K562 (cell line): ENCODE results near the gene ANKRD7. TPM values are rescaled to one million over a fixed set of nuclear protein-coding genes. Genes with fewer than 3 reads are reported as not detected.

Source experiments
- ATAC-seq: fragments of 200-7000 bp; cut with Tn5 transposase; 3 replicates; pipeline ENCODE4 v1.9.1; 2020; ENCODE audit warnings: moderate library complexity
- BruUV-seq: library from RNA; stranded (reverse); fragments of 400-500 nt; replicated peaks from 2 replicates; lab custom pipeline; 2021; lab: Mats Ljungman, UMichigan
- CTCF ChIA-PET: fragments of 300-600 bp; formaldehyde crosslinking; extraction: SDS; loops from one replicate; lab custom pipeline; 2021; ENCODE audit warnings: low intra/inter-chr PET ratio; lab: Yijun Ruan, JAX
- POLR2A ChIA-PET: fragments of 300-600, 350-650 bp; sonication (Branson Sonifier 250); formaldehyde crosslinking; extraction: SDS; loops from one replicate; lab custom pipeline; 2021; ENCODE audit warnings: antibody characterized with exemption, inconsistent platforms; lab: Yijun Ruan, JAX
- DNase-seq, 4 experiments: peaks; one replicate each; pipeline versions ENCODE4 v3.0.0 to v3.0.0-alpha.2; 2011 to 2018; ENCODE audit warnings: low spot score in 3 of 4, mixed read lengths in 3 of 4; ENCODE audit errors: extremely low read depth in 1 of 4
- FAIRE-seq: peaks from 2 replicates; lab custom pipeline; 2011; peaks lifted over from hg19 to GRCh38; lab: Jason Lieb, UNC
- H2AFZ ChIP-seq: 2 replicates; pipeline ENCODE4 v1.6.0; 2011; ENCODE audit warnings: low read depth, low read length, control low read depth, inconsistent platforms
- H3K27ac ChIP-seq: fragments of 200-600 bp; 3 replicates; pipeline ENCODE4 v1.8.0; 2011; ENCODE audit warnings: low read depth, mild to moderate bottlenecking, control low read depth, inconsistent platforms, low read length, moderate library complexity, mixed read lengths; ENCODE audit errors: extremely low read depth
- H3K27me3 ChIP-seq, 2 experiments: fragments of 300-600 bp in 1 of 2; 2 replicates in 1 of 2; 3 replicates in 1 of 2; pipeline versions ENCODE4 v1.6.0 to v1.8.0; 2011; ENCODE audit warnings: inconsistent platforms in 2 of 2, low read length in 2 of 2, mild to moderate bottlenecking in 1 of 2, mixed read lengths in 1 of 2, moderate library complexity in 1 of 2; ENCODE audit not compliant: control insufficient read depth in 2 of 2, insufficient read depth in 2 of 2
- H3K36me3 ChIP-seq: fragments of 300-600 bp; 3 replicates; pipeline ENCODE4 v1.8.0; 2011; ENCODE audit warnings: mild to moderate bottlenecking, low read length, inconsistent platforms; ENCODE audit not compliant: control insufficient read depth, insufficient read depth
- H3K4me1 ChIP-seq, 2 experiments: fragments of 200-600 bp in 1 of 2; replicated peaks in 1 of 2; 2 replicates in 1 of 2; 3 replicates in 1 of 2; pipeline versions ENCODE4 v1.5.1 to v1.8.0; 2011; ENCODE audit warnings: inconsistent platforms in 2 of 2, low read length in 2 of 2, mild to moderate bottlenecking in 1 of 2, mixed read lengths in 1 of 2, moderate library complexity in 1 of 2; ENCODE audit not compliant: control insufficient read depth in 2 of 2, insufficient read depth in 2 of 2
- H3K4me2 ChIP-seq: 2 replicates; pipeline ENCODE4 v1.6.1; 2011; ENCODE audit warnings: low read length, control low read depth, inconsistent platforms, mixed read lengths; ENCODE audit not compliant: insufficient read depth
- H3K4me3 ChIP-seq: fragments of 200-600 bp; sonication (generic), shearing (Covaris generic); 2 replicates; pipeline ENCODE4 v1.5.1; 2016; ENCODE audit warnings: control low read depth, inconsistent platforms
- H3K79me2 ChIP-seq: fragments of 200-600 bp; 3 replicates; pipeline ENCODE4 v1.8.0; 2011; ENCODE audit warnings: low read length, inconsistent platforms; ENCODE audit not compliant: control insufficient read depth, insufficient read depth
- H3K9ac ChIP-seq, 2 experiments: 2 replicates each; pipeline versions ENCODE4 v1.6.0 to v1.6.1; 2011; ENCODE audit warnings: low read depth in 2 of 2, low read length in 2 of 2, control low read depth in 1 of 2, inconsistent platforms in 1 of 2, mild to moderate bottlenecking in 1 of 2, mixed read lengths in 1 of 2; ENCODE audit not compliant: insufficient read depth in 1 of 2
- H3K9me1 ChIP-seq: one replicate; pipeline ENCODE4 v1.6.0; 2011; ENCODE audit warnings: inconsistent platforms, mild to moderate bottlenecking, low read length, moderate library complexity; ENCODE audit not compliant: control insufficient read depth, insufficient read depth
- H3K9me3 ChIP-seq: replicated peaks from 2 replicates; pipeline ENCODE4 v1.5.1; 2011; ENCODE audit warnings: low read depth, low read length, inconsistent platforms; ENCODE audit not compliant: control insufficient read depth, insufficient read depth
- H4K20me1 ChIP-seq: replicated peaks from 2 replicates; pipeline ENCODE4 v1.6.1; 2011; ENCODE audit warnings: low read length, inconsistent platforms, mixed read lengths; ENCODE audit not compliant: control insufficient read depth, insufficient read depth
- BRD9 ChIP-seq: fragments of 450-650 bp; IDR thresholded peaks from 2 replicates; pipeline ENCODE4 v1.6.1; 2018; ENCODE audit warnings: low read depth; ENCODE audit not compliant: partially characterized antibody
- KAT8 ChIP-seq: fragments of 450-650 bp; IDR thresholded peaks from 2 replicates; pipeline ENCODE4 v1.6.1; 2016; ENCODE audit warnings: low read depth, mild to moderate bottlenecking
- NUFIP1 ChIP-seq: fragments of 450-650 bp; IDR thresholded peaks from 2 replicates; pipeline ENCODE4 v1.6.1; 2018; ENCODE audit not compliant: partially characterized antibody
- SAFB ChIP-seq: fragments of 200-400 bp; formaldehyde crosslinking; IDR thresholded peaks from 2 replicates; pipeline ENCODE4 v1.6.1; 2017; ENCODE audit warnings: low read depth, low read length, borderline replicate concordance
- TCF7L2 ChIP-seq: fragments of 150-350 bp; IDR thresholded peaks from 2 replicates; pipeline ENCODE4 v1.6.1; 2016; ENCODE audit warnings: low read depth, mild to moderate bottlenecking, low read length, moderate library complexity
- ZKSCAN3 ChIP-seq: fragments of 250-450 bp; sonication (Bioruptor Pico); IDR thresholded peaks from 2 replicates; pipeline ENCODE4 v1.4.0; 2020
- ZNF124 ChIP-seq: sonication (generic); formaldehyde crosslinking; IDR thresholded peaks from 2 replicates; pipeline ENCODE4 v1.8.1; 2022; ENCODE audit warnings: missing genetic modification reagents
- WGBS: fragments of 100-300 bp; shearing (Covaris generic); methylation state at CpG from one replicate; pipeline ENCODE4 v1.1.6; 2016; ENCODE audit warnings: low coverage, mixed read lengths; ENCODE audit not compliant: insufficient coverage; ENCODE audit errors: missing lambda C conversion rate; 5-methylcytosine and 5-hydroxymethylcytosine counted together
- in situ Hi-C: fragments of 300-500 bp; cut with MboI; formaldehyde crosslinking; loops from 4 replicates; pipeline ENCODE4 v1.15.0; 2018; ENCODE audit warnings: inconsistent platforms, mixed read lengths
- intact Hi-C: fragments of 100-400 bp; cut with micrococcal nuclease; formaldehyde crosslinking; loops from 2 replicates; pipeline ENCODE4 v1.14.2; 2022
- polyA plus RNA-seq, 8 experiments: library from polyadenylated mRNA; depleted of rRNA in 4 of 8; stranded (reverse) in 5 of 8; unstranded in 3 of 8; fragments of >200 nt; fragmentation: Nextera tagmentation in 2 of 8; fragmentation: Illumina TruSeq in 1 of 8; extraction: Ambion mirVana in 2 of 8; extraction: Trizol in 1 of 8; gene quantifications; 2 replicates each; pipeline versions ENCODE4 v1.2.1 to v1.2.3, GENCODE V29; 2011 to 2014; ENCODE audit warnings: inconsistent platforms in 1 of 8, missing spikeins in 1 of 8
- total RNA-seq, 7 experiments: library from RNA; depleted of rRNA in 6 of 7; stranded (reverse); fragments of >200 nt in 6 of 7; fragmentation: Illumina TruSeq in 2 of 7; extraction: Trizol in 2 of 7; gene quantifications; 2 replicates each; pipeline versions ENCODE4 v1.2.1 to v1.2.3, GENCODE V29; 2011 to 2021; ENCODE audit warnings: low replicate concordance in 1 of 7
- TF ChIP-seq, protein P1 (sequence below): fragments of 250-450 bp; sonication (Bioruptor Pico); IDR thresholded peaks from 2 replicates; pipeline ENCODE4 v1.5.0; 2020; ENCODE audit warnings: mild to moderate bottlenecking
- TF ChIP-seq, protein P2 (sequence below), 2 experiments: fragments of 450-650 bp; IDR thresholded peaks; 2 replicates each; pipeline ENCODE4 v1.6.1; 2016; ENCODE audit warnings: mild to moderate bottlenecking in 2 of 2, borderline replicate concordance in 1 of 2, low read depth in 1 of 2, moderate library complexity in 1 of 2
- TF ChIP-seq, protein P3 (sequence below): sonication (generic); formaldehyde crosslinking; IDR thresholded peaks from 2 replicates; pipeline ENCODE4 v1.8.0; 2022; ENCODE audit warnings: missing genetic modification reagents, mild to moderate bottlenecking, borderline replicate concordance

The ANKRD7 gene
- total and polyA plus RNA-seq, 9 of the 15 experiments (the other 6 are each of a cell fraction or from before 2014, with no cell fraction given) = 0.33 TPM; not detected in 8

DNA sequence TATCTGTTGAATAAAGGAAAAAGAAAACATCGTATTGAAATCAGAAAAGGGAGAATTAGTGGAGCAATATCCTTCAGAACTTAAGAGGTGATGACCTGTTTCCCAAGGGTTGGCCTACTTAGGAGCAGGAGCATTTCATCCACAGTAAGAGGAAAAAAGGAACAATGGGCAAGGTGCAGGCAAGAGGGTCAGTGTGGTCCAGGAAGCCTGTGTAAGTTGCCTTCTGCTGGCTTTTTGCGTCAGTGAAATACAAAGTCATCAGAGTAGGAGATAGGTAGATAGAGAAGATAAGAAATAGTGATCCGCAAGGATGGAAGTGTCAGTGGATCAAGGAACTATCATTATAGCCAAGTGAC lies 5.4 kb upstream of the ANKRD7 start:
- DNase-seq = no peak
- no TSS peak for BruUV-seq
- POLR2A ChIA-PET = no interaction called here
- TF ChIP-seq SAFB (no peak), BRD9 (no peak), ZKSCAN3 (CRISPR knock-in tag) (no peak), TCF7L2 (no peak), NUFIP1 (no peak), ZNF124 (no peak), KAT8 (no peak)
- TF ChIP-seq, protein P1, sequence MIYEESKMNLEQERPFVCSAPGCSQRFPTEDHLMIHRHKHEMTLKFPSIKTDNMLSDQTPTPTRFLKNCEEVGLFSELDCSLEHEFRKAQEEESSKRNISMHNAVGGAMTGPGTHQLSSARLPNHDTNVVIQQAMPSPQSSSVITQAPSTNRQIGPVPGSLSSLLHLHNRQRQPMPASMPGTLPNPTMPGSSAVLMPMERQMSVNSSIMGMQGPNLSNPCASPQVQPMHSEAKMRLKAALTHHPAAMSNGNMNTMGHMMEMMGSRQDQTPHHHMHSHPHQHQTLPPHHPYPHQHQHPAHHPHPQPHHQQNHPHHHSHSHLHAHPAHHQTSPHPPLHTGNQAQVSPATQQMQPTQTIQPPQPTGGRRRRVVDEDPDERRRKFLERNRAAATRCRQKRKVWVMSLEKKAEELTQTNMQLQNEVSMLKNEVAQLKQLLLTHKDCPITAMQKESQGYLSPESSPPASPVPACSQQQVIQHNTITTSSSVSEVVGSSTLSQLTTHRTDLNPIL (CRISPR knock-in tag) = 0 out of 2 replicates have a peak, but pooled peaks have one; percentile 7
- TF ChIP-seq, protein P2, sequence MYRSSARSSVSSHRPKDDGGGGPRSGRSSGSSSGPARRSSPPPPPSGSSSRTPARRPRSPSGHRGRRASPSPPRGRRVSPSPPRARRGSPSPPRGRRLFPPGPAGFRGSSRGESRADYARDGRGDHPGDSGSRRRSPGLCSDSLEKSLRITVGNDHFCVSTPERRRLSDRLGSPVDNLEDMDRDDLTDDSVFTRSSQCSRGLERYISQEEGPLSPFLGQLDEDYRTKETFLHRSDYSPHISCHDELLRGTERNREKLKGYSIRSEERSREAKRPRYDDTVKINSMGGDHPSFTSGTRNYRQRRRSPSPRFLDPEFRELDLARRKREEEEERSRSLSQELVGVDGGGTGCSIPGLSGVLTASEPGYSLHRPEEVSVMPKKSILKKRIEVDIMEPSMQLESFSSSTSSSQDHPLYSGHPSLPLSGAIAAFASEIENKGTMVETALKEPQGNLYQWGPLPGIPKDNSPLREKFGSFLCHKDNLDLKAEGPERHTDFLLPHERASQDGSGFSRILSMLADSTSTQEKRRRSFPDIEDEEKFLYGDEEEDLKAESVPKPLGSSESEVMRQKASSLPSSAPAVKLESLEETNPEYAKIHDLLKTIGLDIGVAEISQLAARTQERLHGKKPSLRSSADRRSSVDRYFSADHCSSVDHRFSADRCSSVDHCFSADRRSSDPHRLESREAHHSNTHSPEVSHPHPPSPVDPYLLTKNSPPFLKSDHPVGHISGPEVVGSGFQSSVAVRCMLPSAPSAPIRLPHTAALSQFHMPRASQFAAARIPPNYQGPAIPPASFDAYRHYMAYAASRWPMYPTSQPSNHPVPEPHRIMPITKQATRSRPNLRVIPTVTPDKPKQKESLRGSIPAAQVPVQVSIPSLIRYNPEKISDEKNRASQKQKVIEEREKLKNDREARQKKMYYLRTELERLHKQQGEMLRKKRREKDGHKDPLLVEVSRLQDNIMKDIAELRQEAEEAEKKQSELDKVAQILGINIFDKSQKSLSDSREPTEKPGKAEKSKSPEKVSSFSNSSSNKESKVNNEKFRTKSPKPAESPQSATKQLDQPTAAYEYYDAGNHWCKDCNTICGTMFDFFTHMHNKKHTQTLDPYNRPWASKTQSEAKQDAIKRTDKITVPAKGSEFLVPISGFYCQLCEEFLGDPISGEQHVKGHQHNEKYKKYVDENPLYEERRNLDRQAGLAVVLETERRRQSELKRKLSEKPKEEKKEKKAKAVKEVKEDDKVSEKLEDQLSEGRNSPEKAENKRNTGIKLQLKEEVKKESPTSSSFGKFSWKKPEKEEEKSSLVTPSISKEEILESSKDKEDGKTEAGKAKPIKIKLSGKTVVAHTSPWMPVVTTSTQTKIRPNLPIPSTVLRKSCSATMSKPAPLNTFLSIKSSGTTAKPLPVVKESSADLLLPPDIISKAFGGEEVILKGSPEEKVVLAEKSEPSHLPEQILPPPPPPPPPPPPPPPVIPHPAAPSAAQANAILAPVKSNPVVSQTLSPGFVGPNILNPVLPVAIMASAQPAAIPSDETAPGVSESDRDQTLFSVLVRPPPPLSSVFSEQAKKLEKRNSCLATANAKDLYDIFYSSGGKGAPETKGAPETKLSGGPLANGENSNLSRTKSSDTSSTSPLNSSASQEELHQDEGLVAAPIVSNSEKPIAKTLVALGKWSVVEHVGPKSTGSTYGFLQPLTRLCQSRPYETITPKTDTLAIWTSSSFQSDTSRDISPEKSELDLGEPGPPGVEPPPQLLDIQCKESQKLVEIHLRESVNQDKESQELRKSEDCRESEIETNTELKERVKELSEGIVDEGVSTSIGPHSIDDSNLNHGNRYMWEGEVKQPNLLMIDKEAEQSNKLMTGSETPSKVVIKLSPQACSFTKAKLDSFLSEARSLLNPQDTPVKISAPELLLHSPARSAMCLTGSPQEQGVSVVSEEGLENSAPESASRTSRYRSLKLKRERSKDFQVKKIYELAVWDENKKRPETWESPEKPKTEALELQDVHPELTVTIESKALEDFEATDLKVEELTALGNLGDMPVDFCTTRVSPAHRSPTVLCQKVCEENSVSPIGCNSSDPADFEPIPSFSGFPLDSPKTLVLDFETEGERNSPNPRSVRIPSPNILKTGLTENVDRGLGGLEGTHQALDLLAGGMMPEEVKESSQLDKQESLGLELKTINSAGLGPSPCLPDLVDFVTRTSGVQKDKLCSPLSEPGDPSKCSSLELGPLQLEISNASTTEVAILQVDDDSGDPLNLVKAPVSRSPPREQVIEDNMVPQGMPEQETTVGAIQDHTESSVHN (IDR thresholded peaks at IDR 0.05; ENCODE audit: borderline replicate concordance in 1 of 2, low read depth in 1 of 2) = no peak
- TF ChIP-seq, protein P3, sequence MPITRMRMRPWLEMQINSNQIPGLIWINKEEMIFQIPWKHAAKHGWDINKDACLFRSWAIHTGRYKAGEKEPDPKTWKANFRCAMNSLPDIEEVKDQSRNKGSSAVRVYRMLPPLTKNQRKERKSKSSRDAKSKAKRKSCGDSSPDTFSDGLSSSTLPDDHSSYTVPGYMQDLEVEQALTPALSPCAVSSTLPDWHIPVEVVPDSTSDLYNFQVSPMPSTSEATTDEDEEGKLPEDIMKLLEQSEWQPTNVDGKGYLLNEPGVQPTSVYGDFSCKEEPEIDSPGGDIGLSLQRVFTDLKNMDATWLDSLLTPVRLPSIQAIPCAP (CRISPR knock-in tag) = no peak

More for the DNA sequence above, 5.4 kb upstream of the ANKRD7 start:
- H3K36me3 ChIP-seq = no peaks in the 10 kb centered on the region
- intact Hi-C loops = no loop called here
- 6% methylated on average over 3 of the region's 3 CpGs for WGBS
- no peak overlapping the region for H2AFZ ChIP-seq
- ATAC-seq (no peak), FAIRE-seq (no peak)
- CTCF ChIA-PET = interaction anchor here (0.5 kb wide), 1 partner anchor 15 kb away, joined by 4 read pairs; no protein-coding TSS in a partner anchor
- H3K9me1 ChIP-seq = no peaks in the 10 kb centered on the region
- in situ Hi-C loops = no loop called here
- no peaks in the 10 kb centered on the region for H3K79me2 ChIP-seq
- H3K4me1 ChIP-seq = peaks cover 5 to 15% of the 10 kb centered on the region in 2 experiments
- no peak overlapping the region for H3K4me2 ChIP-seq
- no peak overlapping the region for H3K27ac ChIP-seq
- H3K9ac ChIP-seq = no peak overlapping the region
- peaks cover 0 to 6% of the 10 kb centered on the region in 2 experiments; a peak in 2 of 5 replicates for H3K27me3 ChIP-seq
- no peak overlapping the region for H3K4me3 ChIP-seq
- no peaks in the 10 kb centered on the region for H4K20me1 ChIP-seq
- no peaks in the 10 kb centered on the region for H3K9me3 ChIP-seq
